Lower lobe of right lung (tissue), 2 donors: Measurements from ENCODE around the gene C5orf22. TPM values are rescaled to one million over a fixed set of nuclear protein-coding genes. Genes with fewer than 3 reads are reported as not detected.
"Not testable (repeated sequence)": the region's sequence is repeated elsewhere in the genome, so short reads cannot be mapped to it uniquely, and the experiment has no call there.

Experiments used
- ATAC-seq, 2 donors: fragments of 200-7000 bp; cut with Tn5 transposase; one replicate each; pipeline ENCODE4 v1.9.1; 2020 to 2022; ENCODE audit warnings: mild to moderate bottlenecking in 2 of 2, moderate library complexity in 2 of 2
- DNase-seq: peaks from one replicate; pipeline ENCODE4 v3.0.0-alpha.2; 2020
- H3K27ac ChIP-seq: fragments of 200-600 bp; one replicate; pipeline ENCODE4 v1.8.0; 2022
- H3K27me3 ChIP-seq: fragments of 200-600 bp; one replicate; pipeline ENCODE4 v1.8.0; 2022; ENCODE audit warnings: low read depth
- H3K36me3 ChIP-seq: fragments of 200-600 bp; one replicate; pipeline ENCODE4 v1.8.0; 2022; ENCODE audit warnings: mild to moderate bottlenecking
- H3K4me1 ChIP-seq: fragments of 200-600 bp; one replicate; pipeline ENCODE4 v1.8.0; 2022
- H3K4me3 ChIP-seq: fragments of 200-600 bp; one replicate; pipeline ENCODE4 v1.8.0; 2022; ENCODE audit warnings: mild to moderate bottlenecking
- H3K9me3 ChIP-seq: fragments of 200-600 bp; one replicate; pipeline ENCODE4 v1.8.0; 2022
- intact Hi-C: fragments of 100-400 bp; cut with DNase I; formaldehyde crosslinking; loops from one replicate; pipeline ENCODE4 v1.11.0; 2022
- total RNA-seq: library from RNA; stranded (reverse); fragmentation: NEBNext Ultra II Directional; extraction: Animal tissue kit (Norgen Biotek cat#: 25700); gene quantifications from one replicate; pipeline ENCODE4 v1.2.1, GENCODE V29; 2021
- TF ChIP-seq, protein P1 (sequence below): fragments of 200-600 bp; IDR thresholded peaks from one replicate; pipeline ENCODE4 v1.8.0; 2022; ENCODE audit warnings: antibody characterized with exemption, mild to moderate bottlenecking
- donor health status: DM: no; HTN: yes; CAD: no; lungs with severe emphysema.

Gene C5orf22
- total RNA-seq, 1 donor from 2014 or later = 20.8 TPM

DNA sequence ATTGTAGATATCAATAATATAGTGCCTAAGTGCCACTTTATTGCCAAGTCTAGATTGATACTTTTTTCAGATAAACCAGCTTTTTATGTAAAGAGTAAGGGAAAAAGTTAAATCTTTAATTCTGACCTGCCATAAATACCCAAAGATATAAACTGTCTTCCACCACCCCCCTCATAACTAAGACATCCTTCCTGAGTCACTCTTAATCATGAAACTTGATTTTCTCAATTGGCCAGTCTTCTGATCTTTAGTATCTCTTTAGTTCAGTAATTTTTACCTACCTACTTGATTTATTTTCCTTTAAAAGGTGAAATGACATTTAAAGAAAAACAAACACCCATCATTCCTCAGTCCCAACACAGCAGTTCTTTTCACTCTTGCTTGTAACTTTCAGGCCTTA is 21.8 kb downstream of the C5orf22 start:
- Histone ChIP-seq H3K27ac (no peak overlapping the region), H3K36me3 (peaks cover 68% of the 10 kb centered on the region), H3K4me3 (no peak overlapping the region), H3K9me3 (no peaks in the 10 kb centered on the region), H3K4me1 (no peaks in the 10 kb centered on the region), H3K27me3 (no peaks in the 10 kb centered on the region)
- intact Hi-C loops = no loop called here
- ATAC-seq = no peak
- TF ChIP-seq, protein P1, sequence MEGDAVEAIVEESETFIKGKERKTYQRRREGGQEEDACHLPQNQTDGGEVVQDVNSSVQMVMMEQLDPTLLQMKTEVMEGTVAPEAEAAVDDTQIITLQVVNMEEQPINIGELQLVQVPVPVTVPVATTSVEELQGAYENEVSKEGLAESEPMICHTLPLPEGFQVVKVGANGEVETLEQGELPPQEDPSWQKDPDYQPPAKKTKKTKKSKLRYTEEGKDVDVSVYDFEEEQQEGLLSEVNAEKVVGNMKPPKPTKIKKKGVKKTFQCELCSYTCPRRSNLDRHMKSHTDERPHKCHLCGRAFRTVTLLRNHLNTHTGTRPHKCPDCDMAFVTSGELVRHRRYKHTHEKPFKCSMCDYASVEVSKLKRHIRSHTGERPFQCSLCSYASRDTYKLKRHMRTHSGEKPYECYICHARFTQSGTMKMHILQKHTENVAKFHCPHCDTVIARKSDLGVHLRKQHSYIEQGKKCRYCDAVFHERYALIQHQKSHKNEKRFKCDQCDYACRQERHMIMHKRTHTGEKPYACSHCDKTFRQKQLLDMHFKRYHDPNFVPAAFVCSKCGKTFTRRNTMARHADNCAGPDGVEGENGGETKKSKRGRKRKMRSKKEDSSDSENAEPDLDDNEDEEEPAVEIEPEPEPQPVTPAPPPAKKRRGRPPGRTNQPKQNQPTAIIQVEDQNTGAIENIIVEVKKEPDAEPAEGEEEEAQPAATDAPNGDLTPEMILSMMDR = no peak
- DNase-seq = no peak

DNA sequence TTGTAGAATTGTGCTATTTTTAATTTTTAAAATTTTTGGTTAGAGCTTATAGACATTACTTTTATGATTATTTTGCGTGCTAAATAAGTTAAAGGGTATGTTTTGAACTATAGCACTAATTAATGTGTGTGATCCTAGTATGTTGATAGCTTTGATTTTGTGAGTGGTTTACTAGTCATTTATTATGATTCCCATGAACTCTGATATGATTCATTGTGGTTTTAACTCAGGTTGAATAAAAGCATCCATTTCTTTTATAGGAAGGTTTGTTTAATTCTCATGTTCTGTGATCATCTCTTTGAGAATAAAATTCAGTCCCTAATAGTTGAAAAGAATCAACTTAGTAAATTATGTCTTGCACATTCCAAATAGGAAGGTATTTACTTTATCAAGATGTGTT is 22.5 kb downstream of the C5orf22 start:
- intact Hi-C loops = no loop called here
- Histone ChIP-seq H3K36me3 (peaks cover 64% of the 10 kb centered on the region), H3K9me3 (no peaks in the 10 kb centered on the region), H3K27me3 (no peaks in the 10 kb centered on the region), H3K27ac (no peak overlapping the region), H3K4me3 (no peak overlapping the region), H3K4me1 (no peaks in the 10 kb centered on the region)
- TF ChIP-seq, protein P1 = no peak
- DNase-seq = no peak
- no peak for ATAC-seq

DNA sequence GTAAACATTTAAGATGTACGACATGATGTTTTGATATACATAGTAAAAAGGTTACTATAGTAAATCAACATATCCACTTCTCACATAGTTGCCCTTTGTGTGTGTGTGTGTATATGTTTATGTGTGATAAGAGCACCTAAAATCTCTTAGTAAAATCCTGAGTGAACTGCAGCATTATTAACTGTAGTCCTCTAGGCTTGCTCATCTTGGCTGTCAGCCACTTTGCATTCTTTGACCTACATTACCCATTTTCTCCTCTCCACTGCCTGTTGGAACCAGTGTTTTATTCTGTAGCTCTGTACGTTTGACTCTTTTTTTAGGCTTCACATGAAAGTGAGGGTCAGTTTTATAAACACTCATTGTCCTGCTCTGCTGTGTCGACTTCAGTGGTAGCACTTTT is 24.4 kb downstream of the C5orf22 start:
- H3K36me3 ChIP-seq = peaks cover 57% of the 10 kb centered on the region
- intact Hi-C loops = no loop called here
- TF ChIP-seq, protein P1 = no peak

DNA sequence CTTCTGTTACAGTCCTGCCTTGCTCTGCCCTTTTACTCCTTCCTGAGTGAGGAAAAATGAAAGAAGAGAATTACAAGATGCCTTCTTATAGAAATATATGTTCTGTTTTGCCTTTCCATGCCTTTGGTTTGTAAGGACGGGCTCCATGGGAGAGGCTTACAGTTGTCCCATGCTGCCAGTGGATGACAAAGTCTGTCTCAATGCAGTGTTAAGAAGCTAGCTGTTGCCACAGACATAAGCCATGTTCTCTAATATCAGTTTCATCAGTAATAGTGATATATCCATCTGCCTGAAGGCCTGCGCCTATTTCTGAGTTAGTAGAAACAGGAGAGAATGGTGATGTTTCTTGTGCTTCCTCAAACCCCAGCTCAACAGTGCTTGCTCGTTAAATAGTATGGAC is 27.8 kb downstream of the C5orf22 start:
- Histone ChIP-seq H3K4me3 (no peak overlapping the region), H3K9me3 (no peaks in the 10 kb centered on the region), H3K36me3 (peaks cover 23% of the 10 kb centered on the region), H3K27ac (no peak overlapping the region), H3K4me1 (no peaks in the 10 kb centered on the region), H3K27me3 (no peaks in the 10 kb centered on the region)
- ATAC-seq (no peak), DNase-seq (no peak)
- intact Hi-C loops = no loop called here
- TF ChIP-seq, protein P1 = no peak

More for the DNA sequence above, 24.4 kb downstream of the C5orf22 start:
- H3K27me3 ChIP-seq = no peaks in the 10 kb centered on the region
- DNase-seq (no peak), ATAC-seq (no peak)
- no peak overlapping the region for H3K4me3 ChIP-seq
- no peaks in the 10 kb centered on the region for H3K9me3 ChIP-seq
- no peak overlapping the region for H3K27ac ChIP-seq
- H3K4me1 ChIP-seq = no peaks in the 10 kb centered on the region

DNA sequence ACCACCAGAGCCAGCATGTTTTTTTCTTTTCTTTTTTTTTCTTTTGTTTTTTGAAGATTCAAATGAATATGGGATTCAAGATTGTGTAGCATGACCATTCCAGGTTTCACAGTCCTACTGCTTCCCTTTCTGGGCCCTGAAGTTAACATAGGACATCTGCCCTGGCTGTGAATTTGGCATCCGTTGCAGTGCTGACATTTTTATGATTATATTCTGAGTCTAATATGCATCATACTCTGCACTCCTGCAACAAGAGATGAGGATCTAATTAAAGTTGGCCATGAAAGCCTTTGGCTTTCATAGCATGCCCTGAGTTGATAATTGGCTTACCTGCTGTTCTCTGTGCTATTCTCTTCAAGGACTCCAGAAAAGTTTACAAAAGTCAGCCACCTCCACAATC is 29.8 kb downstream of the C5orf22 start:
- H3K36me3 ChIP-seq = peaks cover 5% of the 10 kb centered on the region
- TF ChIP-seq, protein P1 = no peak
- H3K4me1 ChIP-seq = no peaks in the 10 kb centered on the region
- DNase-seq (no peak), ATAC-seq (no peak)
- intact Hi-C loops = no loop called here
- H3K27me3 ChIP-seq = no peaks in the 10 kb centered on the region
- H3K4me3 ChIP-seq = no peak overlapping the region
- no peak overlapping the region for H3K27ac ChIP-seq
- H3K9me3 ChIP-seq = no peaks in the 10 kb centered on the region

DNA sequence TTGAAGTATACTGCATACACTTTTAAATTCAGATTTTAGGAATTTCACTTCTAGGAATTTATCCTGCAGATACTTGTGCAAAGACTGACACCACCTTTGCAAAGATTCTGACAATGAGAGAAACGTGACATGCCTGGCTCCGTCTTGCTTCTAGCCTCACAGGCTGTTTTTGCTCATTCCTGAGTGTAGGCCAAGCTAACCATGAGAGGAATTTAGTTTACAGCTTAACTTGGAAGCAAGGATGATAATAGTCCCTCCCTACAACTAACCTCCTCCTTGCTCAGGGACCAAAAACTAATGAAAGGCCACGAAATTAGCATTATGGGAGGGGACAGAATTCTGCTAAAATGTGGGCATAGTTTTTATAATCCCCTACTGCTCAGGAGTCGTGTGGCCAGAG is 31.1 kb downstream of the C5orf22 start:
- Histone ChIP-seq H3K27me3 (no peaks in the 10 kb centered on the region), H3K36me3 (no peaks in the 10 kb centered on the region), H3K4me3 (no peak overlapping the region), H3K27ac (no peak overlapping the region), H3K9me3 (no peaks in the 10 kb centered on the region), H3K4me1 (no peaks in the 10 kb centered on the region)
- ATAC-seq (no peak), DNase-seq (no peak)
- TF ChIP-seq, protein P1 = no peak
- intact Hi-C loops = no loop called here

DNA sequence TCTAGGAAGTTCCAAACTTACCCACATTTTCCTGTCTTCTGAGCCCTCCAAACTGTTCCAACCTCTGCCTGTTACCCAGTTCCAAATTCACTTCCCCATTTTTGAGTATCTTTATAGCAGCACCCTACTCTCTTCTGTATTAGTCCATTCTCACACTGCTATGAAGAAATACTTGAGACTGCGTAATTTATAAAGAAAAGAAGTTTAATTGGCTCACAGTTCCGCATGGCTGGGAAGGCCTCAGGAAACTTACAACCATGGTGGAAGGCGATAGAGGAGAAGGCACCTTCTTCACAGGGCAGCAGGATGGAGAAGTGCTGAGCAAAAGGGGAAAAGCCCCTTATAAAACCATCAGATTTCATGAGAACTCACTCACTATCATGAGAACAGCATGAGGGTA is 34.3 kb downstream of the C5orf22 start:
- ATAC-seq, intact Hi-C loops, H3K4me1 ChIP-seq, H3K9me3 ChIP-seq, H3K27ac ChIP-seq, H3K4me3 ChIP-seq, H3K36me3 ChIP-seq, H3K27me3 ChIP-seq, DNase-seq: not testable (repeated sequence)
